ENCODE results near the gene NELL2. TPM values are rescaled to one million over a fixed set of nuclear protein-coding genes. Genes with fewer than 3 reads are reported as not detected.

The NELL2 gene
- total and polyA plus RNA-seq, 11 donors: 0.04 to 1.8 (median 0.77) TPM; not detected in 3

DNA sequence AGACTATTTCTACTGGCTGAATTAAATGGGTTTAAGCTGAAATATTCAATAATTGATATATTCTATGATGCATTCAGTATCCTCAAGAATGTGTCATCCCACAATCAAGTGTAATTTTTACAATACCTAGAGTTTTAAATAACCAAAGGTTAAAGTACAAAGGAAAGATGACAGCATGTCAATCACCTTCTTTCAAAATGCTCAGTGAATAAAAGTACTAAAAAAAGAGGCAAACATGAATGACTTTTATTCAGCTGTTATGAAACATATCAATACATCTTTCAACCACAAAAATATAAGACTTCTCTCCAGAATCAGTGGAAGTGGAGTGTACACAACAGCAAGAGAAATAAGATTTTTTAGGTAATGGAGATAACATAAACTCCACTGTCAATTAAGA, 72.0 kb downstream of the NELL2 start:
- DNase-seq (no peak), ATAC-seq (no peak)
- H3K4me3 ChIP-seq: no peak overlapping the region
- intact Hi-C loops (cut with DNase I): no loop called here
- H3K27ac ChIP-seq: no peak overlapping the region
- no peaks in the 10 kb centered on the region for H3K36me3 ChIP-seq
- H3K27me3 ChIP-seq: no peaks in the 10 kb centered on the region
- TF ChIP-seq, protein P1, sequence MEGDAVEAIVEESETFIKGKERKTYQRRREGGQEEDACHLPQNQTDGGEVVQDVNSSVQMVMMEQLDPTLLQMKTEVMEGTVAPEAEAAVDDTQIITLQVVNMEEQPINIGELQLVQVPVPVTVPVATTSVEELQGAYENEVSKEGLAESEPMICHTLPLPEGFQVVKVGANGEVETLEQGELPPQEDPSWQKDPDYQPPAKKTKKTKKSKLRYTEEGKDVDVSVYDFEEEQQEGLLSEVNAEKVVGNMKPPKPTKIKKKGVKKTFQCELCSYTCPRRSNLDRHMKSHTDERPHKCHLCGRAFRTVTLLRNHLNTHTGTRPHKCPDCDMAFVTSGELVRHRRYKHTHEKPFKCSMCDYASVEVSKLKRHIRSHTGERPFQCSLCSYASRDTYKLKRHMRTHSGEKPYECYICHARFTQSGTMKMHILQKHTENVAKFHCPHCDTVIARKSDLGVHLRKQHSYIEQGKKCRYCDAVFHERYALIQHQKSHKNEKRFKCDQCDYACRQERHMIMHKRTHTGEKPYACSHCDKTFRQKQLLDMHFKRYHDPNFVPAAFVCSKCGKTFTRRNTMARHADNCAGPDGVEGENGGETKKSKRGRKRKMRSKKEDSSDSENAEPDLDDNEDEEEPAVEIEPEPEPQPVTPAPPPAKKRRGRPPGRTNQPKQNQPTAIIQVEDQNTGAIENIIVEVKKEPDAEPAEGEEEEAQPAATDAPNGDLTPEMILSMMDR (IDR thresholded peaks at IDR 0.05): no peak
- TF ChIP-seq POLR2A (IDR thresholded peaks at IDR 0.05): no peak
- H3K9me3 ChIP-seq: no peaks in the 10 kb centered on the region
- no peaks in the 10 kb centered on the region for H3K4me1 ChIP-seq

- Histone ChIP-seq H3K27ac (no peak overlapping the region), H3K9me3 (peaks cover 0 to 12% (median 0%) of the 10 kb centered on the region in 12 donors), H3K36me3 (no peaks in the 10 kb centered on the region), H3K27me3 (no peaks in the 10 kb centered on the region), H3K4me3 (no peak overlapping the region), H3K4me1 (no peaks in the 10 kb centered on the region)
- TF ChIP-seq, protein P1 (IDR thresholded peaks at IDR 0.05): no peak
- TF ChIP-seq POLR2A (IDR thresholded peaks at IDR 0.05): no peak
- no peak for ATAC-seq
- DNase-seq: no peak
- intact Hi-C loops (cut with DNase I): no loop called here
These were observed 80.1 kb downstream of the NELL2 start for GRCh38 chr12:44795970-44796369.

- H3K4me3 ChIP-seq: no peak overlapping the region
- H3K27me3 ChIP-seq: no peaks in the 10 kb centered on the region
- H3K4me1 ChIP-seq: no peaks in the 10 kb centered on the region
- WGBS, 4 donors: 75 to 80% (median 77%) methylated on average over 4 of the region's 4 CpGs
- intact Hi-C loops (cut with DNase I): no loop called here
- TF ChIP-seq, protein P1 (IDR thresholded peaks at IDR 0.05): no peak
- TF ChIP-seq POLR2A (IDR thresholded peaks at IDR 0.05): no peak
- ATAC-seq (no peak), DNase-seq (no peak)
- no peaks in the 10 kb centered on the region for H3K36me3 ChIP-seq
- H3K9me3 ChIP-seq: peaks cover 0 to 12% (median 0%) of the 10 kb centered on the region in 12 donors
- H3K27ac ChIP-seq: no peak overlapping the region
These were observed 87.4 kb downstream of the NELL2 start for GRCh38 chr12:44788731-44789130.

GRCh38 chr12:44780221-44780790, 95.8 kb downstream of the NELL2 start:
- Histone ChIP-seq H3K36me3 (no peaks in the 10 kb centered on the region), H3K4me1 (no peaks in the 10 kb centered on the region), H3K9me3 (no peaks in the 10 kb centered on the region), H3K27me3 (no peaks in the 10 kb centered on the region), H3K4me3 (no peak overlapping the region), H3K27ac (no peak overlapping the region)
- intact Hi-C loops (cut with DNase I): no loop called here
- TF ChIP-seq, protein P1 (IDR thresholded peaks at IDR 0.05): no peak
- no peak for TF ChIP-seq POLR2A (IDR thresholded peaks at IDR 0.05)
- ATAC-seq (no peak), DNase-seq (no peak)
- 78 to 94% (median 90%) methylated on average over 2 of the region's 2 CpGs for WGBS, 4 donors
